Epithelial cell of esophagus (primary cell): ENCODE data around the gene RGS16.

Experiments
- DNase-seq: peaks from one replicate; pipeline ENCODE4 v3.0.0; 2010; ENCODE audit warnings: low read depth
- H3K4me3 ChIP-seq: 2 replicates; pipeline ENCODE4 v1.5.1; 2011; ENCODE audit warnings: mild to moderate bottlenecking, low read length, control low read depth
- CTCF ChIP-seq: IDR thresholded peaks from 2 replicates; pipeline ENCODE4 v1.5.1; 2011; ENCODE audit warnings: low read depth, mild to moderate bottlenecking, low read length, control low read depth, inconsistent platforms; ENCODE audit not compliant: insufficient read depth; ENCODE audit errors: missing control alignments

RGS16 gene

GRCh38 chr1:182560392-182560984, 43.7 kb downstream of the RGS16 start:
- TF ChIP-seq CTCF = no peak
- H3K4me3 ChIP-seq = no peak overlapping the region
- DNase-seq = no peak

GRCh38 chr1:182556279-182556678, 47.9 kb downstream of the RGS16 start:
- TF ChIP-seq CTCF = no peak
- no peak overlapping the region for H3K4me3 ChIP-seq
- peak; percentile 67 for DNase-seq

GRCh38 chr1:182555493-182555892, 48.7 kb downstream of the RGS16 start:
- no peak for DNase-seq
- no peak for TF ChIP-seq CTCF
- no peak overlapping the region for H3K4me3 ChIP-seq

GRCh38 chr1:182552527-182552926, 51.7 kb downstream of the RGS16 start:
- TF ChIP-seq CTCF = no peak
- H3K4me3 ChIP-seq = no peak overlapping the region
- no peak for DNase-seq

- DNase-seq = no peak
- no peak for TF ChIP-seq CTCF
- no peak overlapping the region for H3K4me3 ChIP-seq
Measured at GRCh38 chr1:182549811-182550210, 54.4 kb downstream of the RGS16 start.

GRCh38 chr1:182549346-182549745, 54.8 kb downstream of the RGS16 start:
- no peak for DNase-seq
- no peak for TF ChIP-seq CTCF
- no peak overlapping the region for H3K4me3 ChIP-seq
